Panc1 (cell line): Measurements from ENCODE around the gene LIPN. TPM values are rescaled to one million over a fixed set of nuclear protein-coding genes. Genes with fewer than 3 reads are reported as not detected.

ENCODE experiments used
- ATAC-seq: fragments of 200-7000 bp; cut with Tn5 transposase; 2 replicates; pipeline ENCODE4 v1.9.1; 2020; ENCODE audit warnings: mild to moderate bottlenecking, moderate library complexity
- BruUV-seq: library from RNA; stranded (reverse); fragments of 400-500 nt; replicated peaks from 2 replicates; lab custom pipeline; 2021; lab: Mats Ljungman, UMichigan
- CTCF ChIA-PET: fragments of 300-600 bp; sonication (Branson Sonifier 250); formaldehyde crosslinking; loops from one replicate; lab custom pipeline; 2022; ENCODE audit warnings: antibody characterized with exemption; lab: Charles Lee
- POLR2A ChIA-PET: fragments of 300-600 bp; sonication (Branson Sonifier 250); formaldehyde crosslinking; loops from one replicate; lab custom pipeline; 2022; ENCODE audit warnings: antibody characterized with exemption; lab: Charles Lee
- DNase-seq: peaks from one replicate; pipeline ENCODE4 v3.0.0-alpha.2; 2010; ENCODE audit warnings: low read depth, low spot score
- H3K27ac ChIP-seq: 2 replicates; pipeline ENCODE4 v1.5.1; 2011; ENCODE audit warnings: mild to moderate bottlenecking, low read length, inconsistent platforms
- H3K27me3 ChIP-seq: fragments of 200-500 bp; sonication (Bioruptor generic); 2 replicates; pipeline ENCODE4 v1.6.0; 2014; ENCODE audit warnings: low read length, inconsistent platforms; ENCODE audit not compliant: control insufficient read depth, insufficient read depth
- H3K36me3 ChIP-seq: fragments of 200-500 bp; sonication (Bioruptor generic); 2 replicates; pipeline ENCODE4 v1.5.1; 2014; ENCODE audit warnings: inconsistent platforms, mild to moderate bottlenecking, low read length, moderate library complexity; ENCODE audit not compliant: control insufficient read depth, insufficient read depth
- H3K4me1 ChIP-seq: 2 replicates; pipeline ENCODE4 v1.5.1; 2011; ENCODE audit warnings: inconsistent platforms, mild to moderate bottlenecking, low read length, moderate library complexity; ENCODE audit not compliant: control insufficient read depth, insufficient read depth
- H3K4me3 ChIP-seq, 2 experiments: 2 replicates each; pipeline ENCODE4 v1.5.1; 2011 to 2012; ENCODE audit warnings: low read depth in 2 of 2, low read length in 2 of 2, mild to moderate bottlenecking in 2 of 2, inconsistent platforms in 1 of 2, moderate library complexity in 1 of 2
- H3K9me3 ChIP-seq: fragments of 200-500 bp; sonication (Bioruptor generic); 2 replicates; pipeline ENCODE4 v1.5.1; 2014; ENCODE audit warnings: low read depth, mild to moderate bottlenecking, inconsistent platforms, low read length, moderate library complexity; ENCODE audit not compliant: control insufficient read depth, insufficient read depth
- CTCF ChIP-seq: fragments of 450-650 bp; IDR thresholded peaks from 2 replicates; pipeline ENCODE4 v1.5.1; 2017; ENCODE audit warnings: mild to moderate bottlenecking
- POLR2AphosphoS5 ChIP-seq: IDR thresholded peaks from 2 replicates; pipeline ENCODE4 v1.6.1; 2012; ENCODE audit warnings: mild to moderate bottlenecking, low read depth, low read length, moderate library complexity
- REST ChIP-seq, 2 experiments: IDR thresholded peaks; 2 replicates each; pipeline ENCODE4 v1.6.1; 2011 to 2012; ENCODE audit warnings: low read depth in 2 of 2, control low read depth in 1 of 2, low read length in 1 of 2, mild to moderate bottlenecking in 1 of 2, moderate library complexity in 1 of 2; ENCODE audit not compliant: insufficient read depth in 1 of 2
- SIN3A ChIP-seq: IDR thresholded peaks from 2 replicates; pipeline ENCODE4 v1.6.1; 2012; ENCODE audit warnings: low read depth, mild to moderate bottlenecking, low read length, moderate library complexity, borderline replicate concordance; ENCODE audit not compliant: insufficient read depth
- TCF7L2 ChIP-seq: IDR thresholded peaks from 2 replicates; pipeline ENCODE4 v1.6.1; 2011; ENCODE audit warnings: mild to moderate bottlenecking, low read depth, low read length, inconsistent platforms
- in situ Hi-C: cut with HindIII; loops from 2 replicates; pipeline ENCODE4 v1.10.0; 2016; ENCODE audit warnings: low sequenced_read_pairs, low pct_unique_long_range_greater_than_20kb
- intact Hi-C: fragments of 100-400 bp; cut with micrococcal nuclease; formaldehyde crosslinking; loops from one replicate; pipeline ENCODE4 v1.10.0; 2022; ENCODE audit not compliant: unreplicated experiment
- total RNA-seq: library from RNA; stranded (reverse); gene quantifications from one replicate; pipeline ENCODE4 v1.2.1, GENCODE V29; 2021; ENCODE audit not compliant: unreplicated experiment

LIPN gene
- total RNA-seq, 1 experiment from 2014 or later = not detected

GRCh38 chr10:88756660-88757059 is 3.2 kb upstream of the LIPN start:
- H3K9me3 ChIP-seq = no peaks in the 10 kb centered on the region
- no peak overlapping the region for H3K4me3 ChIP-seq
- ChIA-PET POLR2A (no interaction called here), CTCF (interaction anchor here (0.6 kb wide), 1 partner anchor 10 kb away, joined by 3 read pairs; no protein-coding TSS in a partner anchor)
- in situ Hi-C loops = no loop called here
- intact Hi-C loops = no loop called here
- H3K27ac ChIP-seq = no peak overlapping the region
- DNase-seq (no peak), ATAC-seq (no peak)
- no peak for TF ChIP-seq SIN3A
- no peak for TF ChIP-seq TCF7L2
- no peak for TF ChIP-seq CTCF
- no TSS peak for BruUV-seq
- no peaks in the 10 kb centered on the region for H3K27me3 ChIP-seq
- no peaks in the 10 kb centered on the region for H3K36me3 ChIP-seq
- H3K4me1 ChIP-seq = no peaks in the 10 kb centered on the region

- POLR2A ChIA-PET = no interaction called here
- H3K36me3 ChIP-seq = no peaks in the 10 kb centered on the region
These were observed 3.1 kb downstream of the LIPN start for GRCh38 chr10:88762906-88763305.

More at GRCh38 chr10:88762906-88763305, 3.1 kb downstream of the LIPN start:
- Histone ChIP-seq H3K27me3 (no peaks in the 10 kb centered on the region), H3K27ac (no peak overlapping the region), H3K4me3 (no peak overlapping the region), H3K4me1 (no peaks in the 10 kb centered on the region), H3K9me3 (no peaks in the 10 kb centered on the region)
- no peak for DNase-seq
- CTCF ChIA-PET = no interaction called here
- in situ Hi-C loops = no loop called here
- BruUV-seq = no TSS peak
- TF ChIP-seq POLR2AphosphoS5 = no peak
- no peak for TF ChIP-seq TCF7L2
- no peak for TF ChIP-seq REST (IDR thresholded peaks at IDR 0.05; ENCODE audit: insufficient read depth in 1 of 2, low read depth in 2 of 2, low read length in 1 of 2)
- TF ChIP-seq SIN3A = no peak
- TF ChIP-seq CTCF = no peak
- intact Hi-C loops = no loop called here
- no peak for ATAC-seq
